ENCODE data around the gene KICS2. TPM values are rescaled to one million over a fixed set of nuclear protein-coding genes. Genes with fewer than 3 reads are reported as not detected.
A peak's percentile ranks its signal among the peaks of the same experiment; 100 is the strongest.

Gene KICS2
- total and polyA plus RNA-seq, 10 donors, result 6.6 to 26.2 (median 13.7) TPM

DNA sequence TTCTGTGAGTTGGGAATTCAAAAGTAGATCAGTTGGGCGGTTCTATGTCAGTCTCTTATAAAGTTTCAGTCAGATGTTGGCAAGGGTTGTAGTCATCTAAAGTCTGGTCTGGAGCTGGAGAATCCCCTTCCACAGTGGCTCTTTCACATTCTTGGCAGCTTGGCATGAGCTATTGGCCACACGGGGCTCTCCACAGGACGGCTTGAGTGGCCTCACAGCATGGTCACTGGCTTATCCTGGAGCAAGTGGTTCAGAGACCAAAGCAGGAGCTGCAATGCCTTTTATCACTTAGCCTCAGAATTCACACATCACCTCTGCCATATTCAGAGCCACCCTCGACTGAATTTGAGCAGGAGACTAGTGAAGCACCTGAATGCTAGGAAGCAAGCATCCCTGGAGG lies 7.1 kb upstream of the KICS2 start:
- Histone ChIP-seq H3K4me1 (no peaks in the 10 kb centered on the region), H3K36me3 (no peaks in the 10 kb centered on the region), H3K9me3 (no peaks in the 10 kb centered on the region), H3K27me3 (replicated peaks in 1 of 7) (peaks cover 0 to 5% (median 0%) of the 10 kb centered on the region in 7 donors), H3K27ac (no peak overlapping the region), H3K4me3 (no peak overlapping the region)
- TF ChIP-seq, protein P1, sequence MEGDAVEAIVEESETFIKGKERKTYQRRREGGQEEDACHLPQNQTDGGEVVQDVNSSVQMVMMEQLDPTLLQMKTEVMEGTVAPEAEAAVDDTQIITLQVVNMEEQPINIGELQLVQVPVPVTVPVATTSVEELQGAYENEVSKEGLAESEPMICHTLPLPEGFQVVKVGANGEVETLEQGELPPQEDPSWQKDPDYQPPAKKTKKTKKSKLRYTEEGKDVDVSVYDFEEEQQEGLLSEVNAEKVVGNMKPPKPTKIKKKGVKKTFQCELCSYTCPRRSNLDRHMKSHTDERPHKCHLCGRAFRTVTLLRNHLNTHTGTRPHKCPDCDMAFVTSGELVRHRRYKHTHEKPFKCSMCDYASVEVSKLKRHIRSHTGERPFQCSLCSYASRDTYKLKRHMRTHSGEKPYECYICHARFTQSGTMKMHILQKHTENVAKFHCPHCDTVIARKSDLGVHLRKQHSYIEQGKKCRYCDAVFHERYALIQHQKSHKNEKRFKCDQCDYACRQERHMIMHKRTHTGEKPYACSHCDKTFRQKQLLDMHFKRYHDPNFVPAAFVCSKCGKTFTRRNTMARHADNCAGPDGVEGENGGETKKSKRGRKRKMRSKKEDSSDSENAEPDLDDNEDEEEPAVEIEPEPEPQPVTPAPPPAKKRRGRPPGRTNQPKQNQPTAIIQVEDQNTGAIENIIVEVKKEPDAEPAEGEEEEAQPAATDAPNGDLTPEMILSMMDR (IDR thresholded peaks at IDR 0.05 in 8 of 11, conservative IDR thresholded peaks at IDR 0.05 in 3 of 11), result no peak
- TF ChIP-seq POLR2A (IDR thresholded peaks at IDR 0.05) (no peak), POLR2AphosphoS5 (IDR thresholded peaks at IDR 0.05) (no peak)
- 71 to 77% (median 75%) methylated on average over 4 of the region's 4 CpGs for WGBS, 5 donors
- intact Hi-C loops (cut with DNase I; ENCODE audit: low total_unique reads), result no loop called here
- DNase-seq, result no peak

DNA sequence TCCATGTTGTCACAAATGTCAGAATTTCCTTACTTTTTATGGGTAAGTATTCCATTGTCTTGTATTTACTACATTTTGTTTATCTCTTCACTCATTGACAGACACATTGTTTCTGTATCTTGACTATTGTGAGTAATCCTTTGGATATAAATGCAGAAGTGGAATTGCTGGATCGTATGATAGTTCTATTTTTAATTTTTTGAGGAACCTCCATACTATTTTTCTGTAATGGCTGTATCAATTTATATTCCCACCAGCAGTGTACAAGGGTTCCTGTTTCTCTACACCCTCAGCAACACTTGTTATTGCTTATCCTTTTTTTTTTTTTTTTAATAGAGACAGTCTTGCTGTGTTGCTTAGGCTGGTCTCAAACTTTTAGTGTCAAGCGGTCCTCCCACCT lies 3.5 kb upstream of the KICS2 start:
- intact Hi-C loops (cut with DNase I; ENCODE audit: low total_unique reads), result no loop called here

DNA sequence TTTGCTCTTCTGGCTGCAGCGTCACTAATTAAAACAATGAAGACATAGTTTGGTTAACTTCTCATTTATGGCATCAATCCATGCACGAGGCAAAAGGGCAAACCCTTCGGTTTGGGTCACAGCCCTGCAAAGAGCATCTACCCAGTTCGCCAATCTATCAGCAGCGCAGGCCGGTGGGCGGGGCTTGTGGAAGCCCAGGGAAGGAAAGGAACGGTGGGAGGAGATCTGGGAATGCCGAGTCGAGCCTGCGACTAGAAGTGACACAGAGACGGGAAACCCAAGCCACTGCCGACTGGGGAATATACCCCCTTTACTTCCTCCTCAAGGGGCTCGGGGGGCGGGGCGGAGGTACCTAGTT lies 466 bp downstream of the KICS2 start:
- H3K27me3 ChIP-seq (replicated peaks in 1 of 7), result no peaks in the 10 kb centered on the region
- H3K9me3 ChIP-seq, result no peaks in the 10 kb centered on the region
- peak; percentile 92 for DNase-seq
- H3K4me1 ChIP-seq, result peaks cover 9 to 47% (median 35%) of the 10 kb centered on the region in 6 donors
- 0 to 1% (median 0%) methylated on average over 11 to 16 of the region's 16 CpGs for WGBS, 5 donors
- H3K4me3 ChIP-seq, result peak overlapping the region; percentile 56 to 99 (median 82)
- H3K36me3 ChIP-seq, result no peaks in the 10 kb centered on the region
- TF ChIP-seq POLR2A (IDR thresholded peaks at IDR 0.05) (no peak), POLR2AphosphoS5 (IDR thresholded peaks at IDR 0.05) (no peak)
- TF ChIP-seq, protein P1 (IDR thresholded peaks at IDR 0.05 in 8 of 11, conservative IDR thresholded peaks at IDR 0.05 in 3 of 11), result no peak
- H3K27ac ChIP-seq, result peak overlapping the region; percentile 90 to 97 (median 94)
- intact Hi-C loops (cut with DNase I; ENCODE audit: low total_unique reads), result no loop called here

More for the DNA sequence above, 3.5 kb upstream of the KICS2 start:
- peaks cover 0 to 5% (median 0%) of the 10 kb centered on the region in 7 donors for H3K27me3 ChIP-seq (replicated peaks in 1 of 7)
- no peaks in the 10 kb centered on the region for H3K36me3 ChIP-seq
- no peak overlapping the region for H3K4me3 ChIP-seq
- peaks cover 6 to 17% (median 13%) of the 10 kb centered on the region in 6 donors for H3K4me1 ChIP-seq
- no peak for TF ChIP-seq POLR2A (IDR thresholded peaks at IDR 0.05)
- TF ChIP-seq, protein P1 (IDR thresholded peaks at IDR 0.05 in 8 of 11, conservative IDR thresholded peaks at IDR 0.05 in 3 of 11), result no peak
- no peak for TF ChIP-seq POLR2AphosphoS5 (IDR thresholded peaks at IDR 0.05)
- 15 to 53% (median 31%) methylated on average over 2 of the region's 2 CpGs for WGBS, 5 donors
- no peak overlapping the region for H3K27ac ChIP-seq
- H3K9me3 ChIP-seq, result no peaks in the 10 kb centered on the region
- no peak for DNase-seq

DNA sequence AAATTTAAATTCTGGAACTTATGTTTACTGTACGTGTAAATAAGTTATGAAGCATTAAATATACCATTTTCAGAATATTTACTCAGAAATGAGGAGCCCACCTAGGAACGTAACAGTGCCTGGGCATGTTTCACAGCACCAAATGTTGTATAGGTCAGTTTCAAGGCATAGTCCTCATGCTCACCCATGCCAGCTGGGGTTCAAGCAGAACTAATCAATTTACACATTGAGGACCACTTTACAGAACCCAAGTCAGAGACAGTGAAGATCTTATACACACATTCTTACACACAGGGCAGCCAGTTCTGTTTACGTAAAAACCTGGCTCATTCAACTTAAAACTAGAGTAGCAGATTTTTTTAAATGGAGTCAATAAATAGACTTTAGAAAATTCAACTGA lies 2.0 kb downstream of the KICS2 start:
- DNase-seq, result no peak
- 91 to 96% (median 94%) methylated on average over 3 of the region's 3 CpGs for WGBS, 5 donors
- Histone ChIP-seq H3K27me3 (replicated peaks in 1 of 7) (no peaks in the 10 kb centered on the region), H3K4me3 (no peak overlapping the region), H3K4me1 (peaks cover 9 to 47% (median 35%) of the 10 kb centered on the region in 6 donors), H3K9me3 (no peaks in the 10 kb centered on the region), H3K36me3 (peaks cover 0 to 7% (median 0%) of the 10 kb centered on the region in 6 donors), H3K27ac (peak overlapping the region in 2 of 8 donors; percentile 67 to 75)
- no peak for TF ChIP-seq POLR2AphosphoS5 (IDR thresholded peaks at IDR 0.05)
- TF ChIP-seq, protein P1 (IDR thresholded peaks at IDR 0.05 in 8 of 11, conservative IDR thresholded peaks at IDR 0.05 in 3 of 11), result no peak
- no peak for TF ChIP-seq POLR2A (IDR thresholded peaks at IDR 0.05)
- intact Hi-C loops (cut with DNase I; ENCODE audit: low total_unique reads), result no loop called here

Data from spleen (tissue), 11 donors.